NCI-H128 (cell line): ENCODE data around the gene DNAL1.
"Not testable (repeated sequence)": the region's sequence is repeated elsewhere in the genome, so short reads cannot be mapped to it uniquely, and the experiment has no call there.

Experiments used
- DNase-seq: peaks from one replicate; lab custom pipeline; 2025; ENCODE audit not compliant: unreplicated experiment; lab: John Stamatoyannopoulos, UW

Gene DNAL1

GRCh38 chr14:73696466-73697400 lies 51.9 kb downstream of the DNAL1 start:
- DNase-seq, result no peak

- no peak for DNase-seq
Measured at GRCh38 chr14:73700325-73700724, 55.5 kb downstream of the DNAL1 start.

DNA sequence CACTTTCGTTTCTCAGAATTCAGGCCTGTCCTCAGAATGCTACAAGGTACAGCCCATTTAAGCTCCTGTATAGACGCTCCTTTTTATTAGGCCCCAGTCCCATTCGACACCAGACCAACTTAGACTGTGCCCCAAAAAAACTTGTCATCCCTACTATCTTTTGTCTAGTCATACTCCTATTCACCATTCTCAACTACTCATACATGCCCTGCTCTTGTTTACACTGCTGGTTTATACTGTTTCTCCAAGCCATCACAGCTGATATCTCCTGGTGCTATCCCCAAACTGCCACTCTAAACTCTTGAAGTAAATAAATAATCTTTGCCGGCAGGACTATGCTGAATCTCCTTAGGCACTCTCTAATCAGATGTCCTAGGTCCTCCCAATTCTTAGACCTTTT lies 63.3 kb downstream of the DNAL1 start:
- not testable (repeated sequence) for DNase-seq

DNA sequence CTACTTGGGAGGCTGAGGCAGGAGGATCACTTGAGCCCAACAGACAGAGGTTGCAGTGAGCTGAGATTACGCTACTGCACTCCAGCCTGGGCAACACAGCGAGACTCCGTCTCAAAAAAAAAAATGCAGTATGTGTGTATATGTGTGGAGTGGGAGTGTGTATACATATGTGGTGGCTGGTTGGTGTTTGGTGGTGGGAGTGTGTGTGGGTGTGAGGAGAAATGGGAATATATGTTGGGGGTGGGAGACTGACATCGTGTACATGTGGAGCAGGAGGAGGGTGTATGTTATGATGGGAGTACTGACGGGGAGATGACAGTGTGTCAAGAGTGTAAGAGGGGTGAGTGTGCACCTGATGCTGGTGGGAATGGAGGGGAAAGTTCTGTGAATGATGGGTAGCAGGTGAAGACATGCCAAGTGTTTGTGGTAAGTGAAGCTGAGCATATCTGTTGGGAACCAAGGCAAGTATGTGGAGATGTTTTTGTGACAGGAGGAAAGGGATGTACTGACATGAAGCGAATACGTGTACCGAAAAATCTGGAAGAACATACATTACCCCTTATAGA lies 65.2 kb downstream of the DNAL1 start:
- DNase-seq, result no peak

- no peak for DNase-seq
Measured at GRCh38 chr14:73710737-73711136, 66.0 kb downstream of the DNAL1 start.

GRCh38 chr14:73712071-73712506 lies 67.3 kb downstream of the DNAL1 start:
- no peak for DNase-seq

DNA sequence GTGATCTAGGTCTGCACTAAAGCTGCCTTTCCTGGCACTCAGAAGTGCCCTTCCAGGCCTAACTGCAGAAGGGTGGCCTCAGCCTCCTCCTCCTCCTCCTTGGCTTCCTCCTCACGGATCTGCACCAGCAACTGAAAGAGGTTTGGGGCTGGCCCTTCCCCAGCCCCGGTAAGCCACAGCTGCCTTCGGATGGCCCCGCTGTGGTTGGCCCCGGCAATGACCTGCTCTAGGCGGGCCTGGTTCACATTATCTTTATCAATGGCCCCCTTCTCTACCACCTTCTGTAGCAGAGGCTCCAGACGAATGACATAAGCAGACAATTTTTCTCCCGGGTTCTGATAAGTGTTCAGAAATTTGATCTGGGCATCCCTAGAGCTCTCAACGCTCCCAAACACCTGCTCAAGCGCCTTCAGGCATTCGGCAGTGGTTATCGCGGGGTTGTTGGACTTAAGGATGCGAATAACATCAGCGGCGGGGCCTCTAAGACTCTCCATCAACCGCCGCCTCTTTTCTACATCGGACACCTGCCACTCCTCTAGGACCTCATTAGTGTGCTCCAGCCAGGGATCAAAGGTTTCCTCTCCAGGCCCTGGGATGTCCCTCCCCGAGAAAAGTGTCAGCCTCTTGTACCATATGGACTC lies 67.9 kb downstream of the DNAL1 start:
- DNase-seq, result no peak

DNA sequence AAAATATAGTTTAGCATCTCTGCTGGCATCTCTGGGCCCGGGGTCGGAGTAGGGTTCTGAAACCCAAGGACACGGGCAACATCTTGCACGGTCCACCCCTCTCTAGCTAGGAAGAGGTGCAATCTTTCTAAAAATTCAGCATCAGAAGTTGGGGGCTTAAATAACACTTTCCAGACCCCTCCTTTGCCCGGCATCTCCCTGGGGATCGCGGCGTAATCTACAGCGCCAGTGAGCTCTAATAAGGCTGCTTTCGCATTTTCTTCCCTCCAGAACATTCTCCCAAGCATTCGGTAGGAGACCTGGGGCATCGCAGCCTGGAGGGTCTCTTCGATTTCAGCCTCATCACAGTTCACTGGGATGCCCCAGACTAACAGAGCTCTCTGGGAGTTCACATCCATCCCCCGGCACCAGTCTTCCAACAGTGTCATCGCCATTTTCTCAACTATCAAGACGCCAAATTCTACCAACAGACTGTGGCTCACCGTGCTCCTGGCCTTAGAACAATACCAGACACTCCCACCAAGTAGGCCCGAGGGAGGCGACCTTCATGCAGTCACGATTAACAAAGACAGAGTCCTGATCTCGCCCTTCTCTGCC lies 68.5 kb downstream of the DNAL1 start:
- DNase-seq, result no peak

DNA sequence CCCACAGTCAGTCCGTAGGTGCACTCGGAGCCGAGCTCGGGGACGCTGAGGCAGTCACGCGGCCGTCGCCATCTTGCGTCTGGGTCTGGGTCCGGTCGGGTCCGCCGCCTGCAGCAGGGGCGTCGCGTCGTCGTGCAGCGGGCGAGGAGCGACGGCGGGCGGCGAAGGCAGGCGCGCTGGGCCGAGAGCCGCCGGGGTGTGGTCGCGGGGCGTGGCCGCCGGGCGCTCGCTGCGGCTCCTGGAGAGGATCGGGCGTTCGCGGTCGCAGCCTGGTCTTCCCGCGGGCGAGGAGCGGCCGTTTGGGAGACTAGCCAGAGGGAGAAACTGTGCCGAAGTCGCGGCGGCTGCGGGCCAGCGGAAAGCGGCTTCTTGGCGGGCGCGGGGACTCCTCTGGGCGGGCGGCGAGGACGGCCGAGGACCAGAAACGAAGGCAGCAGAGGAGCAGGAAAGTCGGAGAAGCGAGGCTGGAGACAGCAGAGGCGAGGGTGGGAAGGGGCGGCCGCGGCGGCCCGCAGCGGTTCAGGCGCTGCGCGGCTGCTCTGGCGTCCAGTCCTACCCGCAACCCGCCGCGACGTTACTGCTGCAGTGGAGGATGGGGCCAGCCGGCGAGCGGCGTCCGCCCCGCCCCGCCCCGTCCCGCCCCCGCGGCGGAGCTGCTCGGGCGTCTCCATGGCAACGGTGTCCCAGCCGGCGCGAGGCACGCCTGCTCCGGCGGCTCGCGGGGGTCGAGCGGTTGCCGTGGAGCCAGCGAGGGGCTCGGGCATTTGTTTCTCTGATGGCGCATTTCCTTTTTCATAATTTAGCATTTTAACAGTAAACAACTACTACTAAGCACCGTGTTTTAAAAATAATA lies 69.2 kb downstream of the DNAL1 start, which contains the start of gene PNMA1:
PNMA1 (minus strand) TSS at position 582 of the 853 bp plus-strand sequence. CDS start 745 bp downstream, outside the sequence.
- DNase-seq, result peak; percentile 78

GRCh38 chr14:73714656-73715081 lies 69.9 kb downstream of the DNAL1 start:
- DNase-seq, result no peak

DNA sequence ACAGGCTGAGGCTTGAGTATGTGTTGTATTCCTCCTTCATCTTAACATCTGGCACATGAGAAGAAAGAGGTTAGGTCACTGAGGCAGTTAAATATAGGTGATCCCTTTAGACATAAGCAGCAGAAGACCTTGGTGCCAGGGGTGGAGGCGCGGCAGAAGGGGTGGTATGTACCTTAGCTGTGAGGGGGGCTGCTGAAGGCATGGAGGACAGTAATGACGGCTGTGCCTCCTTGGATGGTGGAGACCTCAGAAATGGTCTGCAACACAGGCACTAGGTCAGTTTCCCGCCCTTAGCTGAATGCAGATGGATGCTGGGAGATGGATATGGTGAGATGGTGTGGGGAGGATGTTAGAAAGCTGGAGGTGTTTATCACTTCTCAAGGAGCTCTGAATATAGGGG lies 70.9 kb downstream of the DNAL1 start:
- no peak for DNase-seq

GRCh38 chr14:73717266-73717665 lies 72.5 kb downstream of the DNAL1 start:
- no peak for DNase-seq

GRCh38 chr14:73717711-73718417 lies 73.1 kb downstream of the DNAL1 start:
- DNase-seq, result no peak

GRCh38 chr14:73718418-73719251 lies 73.8 kb downstream of the DNAL1 start:
- DNase-seq, result no peak

- no peak for DNase-seq
Measured at GRCh38 chr14:73719361-73719760, 74.6 kb downstream of the DNAL1 start.

- no peak for DNase-seq
Measured at GRCh38 chr14:73719791-73720190, 75.0 kb downstream of the DNAL1 start.

DNA sequence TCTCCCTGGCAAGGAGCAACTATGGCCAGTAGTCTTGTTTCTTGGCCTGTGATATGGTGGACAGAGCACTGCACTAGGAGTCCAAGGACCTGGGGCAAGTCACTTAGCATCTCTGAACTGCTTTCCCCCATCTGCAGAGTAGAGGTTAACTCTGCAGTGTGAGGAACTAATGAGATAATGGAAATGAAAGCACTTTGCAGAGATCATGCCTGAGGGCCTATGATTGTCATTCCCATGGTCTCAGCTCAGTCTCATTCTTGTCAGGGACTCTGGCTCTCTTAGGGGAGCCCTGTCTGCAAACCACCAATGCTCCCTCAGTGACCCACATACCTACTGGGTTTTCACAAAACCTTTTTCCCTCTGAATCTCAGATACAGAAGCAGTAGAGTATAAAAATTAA lies 75.8 kb downstream of the DNAL1 start:
- DNase-seq, result no peak

- DNase-seq, result no peak
Measured at GRCh38 chr14:73721101-73721821, 76.5 kb downstream of the DNAL1 start.
